ENCODE data around the gene NUTM1. TPM values are rescaled to one million over a fixed set of nuclear protein-coding genes. Genes with fewer than 3 reads are reported as not detected.
A peak's percentile ranks its signal among the peaks of the same experiment; 100 is the strongest.

Gene NUTM1
- polyA plus RNA-seq, 1 donor (not counting 4 experiments of a cell fraction or from before 2014, with no cell fraction given), result not detected

DNA sequence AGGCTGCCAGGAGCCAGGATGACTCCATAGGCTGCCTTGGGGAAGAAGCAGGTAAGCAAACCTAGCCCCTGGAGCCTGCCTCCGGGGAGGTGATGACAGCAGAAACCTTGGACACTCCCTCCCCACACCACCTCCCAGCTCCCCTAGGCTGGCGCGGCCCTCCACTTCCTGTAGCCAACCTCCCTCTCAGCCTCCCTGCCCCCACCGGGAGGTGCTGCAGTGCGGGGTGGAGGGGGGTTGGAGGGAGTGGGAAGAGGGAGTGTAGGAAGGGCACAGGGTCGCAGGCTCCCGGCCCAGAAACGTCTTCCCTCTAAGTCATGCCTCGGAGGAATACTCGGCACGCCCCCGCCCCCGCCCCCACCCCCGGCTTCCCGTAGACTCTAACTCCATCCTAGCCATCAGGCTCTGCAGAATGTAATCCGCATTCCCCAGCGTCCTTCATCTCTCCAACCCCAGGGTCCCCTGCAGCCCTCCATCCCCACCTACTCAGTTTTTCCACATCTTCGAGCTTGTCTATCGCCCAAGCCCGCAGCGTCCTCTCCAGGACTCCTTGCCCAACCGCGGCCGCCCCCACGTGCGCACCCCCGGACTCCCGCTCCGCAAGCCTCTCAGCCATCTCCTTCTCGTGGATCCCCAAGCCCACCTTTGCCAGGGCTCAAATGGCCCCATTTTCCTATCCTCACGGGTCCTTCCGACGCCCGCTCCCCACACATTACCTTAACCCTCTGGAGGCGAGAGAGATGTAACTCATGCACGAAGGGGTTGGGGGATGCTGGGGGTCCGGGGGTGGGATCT is 23.4 kb downstream of the NUTM1 start:
- TF ChIP-seq EZH2 (IDR thresholded peaks at IDR 0.05; ENCODE audit: low read length) (no peak), CTCF (optimal IDR thresholded peaks at IDR 0.05 in 1 of 3, IDR thresholded peaks at IDR 0.05 in 1 of 3, conservative IDR thresholded peaks at IDR 0.05 in 1 of 3; ENCODE audit: extremely low read depth in 1 of 3, insufficient read depth in 2 of 3, low read length in 3 of 3) (peak in 1 of 3 experiments; percentile 5)
- DNase-seq (ENCODE audit: low read depth, low spot score) (no peak), FAIRE-seq (peak; percentile 73)
- peak overlapping the region; percentile 74 for H3K9ac ChIP-seq (ENCODE audit: control insufficient read depth, extremely low read depth, insufficient read depth, low read length)
- H3K9me1 ChIP-seq (ENCODE audit: control insufficient read depth, extremely low read depth, insufficient read depth, low read length), result no peaks in the 10 kb centered on the region
- H2AFZ ChIP-seq (ENCODE audit: control insufficient read depth, low read length), result peak overlapping the region; percentile 84
- peak overlapping the region; percentile 49 for H3K27ac ChIP-seq (ENCODE audit: control insufficient read depth, insufficient read depth, low read length)
- peaks cover 24% of the 10 kb centered on the region for H3K79me2 ChIP-seq (ENCODE audit: control insufficient read depth, insufficient read depth, low read length)
- H3K4me1 ChIP-seq (ENCODE audit: control insufficient read depth, extremely low read depth, insufficient read depth, low read length), result peaks cover 15% of the 10 kb centered on the region
- no peaks in the 10 kb centered on the region for H3K9me3 ChIP-seq (ENCODE audit: control insufficient read depth, low read depth, low read length)
- peaks cover 9 to 29% of the 10 kb centered on the region in 2 experiments for H3K36me3 ChIP-seq (ENCODE audit: control insufficient read depth in 2 of 2, extremely low read depth in 1 of 2, insufficient read depth in 2 of 2, low read length in 2 of 2)
- no peaks in the 10 kb centered on the region for H4K20me1 ChIP-seq (ENCODE audit: control insufficient read depth, extremely low read depth, insufficient read depth, low read length)
- H3K4me2 ChIP-seq (ENCODE audit: control insufficient read depth, extremely low read depth, insufficient read depth, low read depth, low read length), result peak overlapping the region; percentile 66
- peak overlapping the region; percentile 73 to 90 (median 80) for H3K4me3 ChIP-seq (ENCODE audit: control insufficient read depth in 2 of 3, extremely low read depth in 1 of 3, insufficient read depth in 2 of 3, low read depth in 1 of 3, low read length in 3 of 3)
- no peaks in the 10 kb centered on the region for H3K27me3 ChIP-seq (ENCODE audit: control insufficient read depth, extremely low read depth, insufficient read depth, low read length)
- dilution Hi-C loops (cut with MboI; ENCODE audit: extremely low pct_ligation_motif_present, low sequenced_read_pairs), result no loop called here

GRCh38 chr15:34367101-34368081 is 24.3 kb downstream of the NUTM1 start, which contains the start of gene LPCAT4:
TSS of gene LPCAT4 (minus strand) at chr15:34367196. CDS start at chr15:34367100, 96 bp downstream.
- Histone ChIP-seq H3K27me3 (ENCODE audit: control insufficient read depth, extremely low read depth, insufficient read depth, low read length) (no peaks in the 10 kb centered on the region), H3K27ac (ENCODE audit: control insufficient read depth, insufficient read depth, low read length) (peak within 1 kb of the TSS; percentile 70), H3K36me3 (ENCODE audit: control insufficient read depth in 2 of 2, extremely low read depth in 1 of 2, insufficient read depth in 2 of 2, low read length in 2 of 2) (peaks cover 7 to 24% of the 10 kb centered on the region in 2 experiments), H3K9ac (ENCODE audit: control insufficient read depth, extremely low read depth, insufficient read depth, low read length) (peak within 1 kb of the TSS; percentile 82), H3K79me2 (ENCODE audit: control insufficient read depth, insufficient read depth, low read length) (peaks cover 24% of the 10 kb centered on the region), H2AFZ (ENCODE audit: control insufficient read depth, low read length) (peak within 1 kb of the TSS; percentile 95), H4K20me1 (ENCODE audit: control insufficient read depth, extremely low read depth, insufficient read depth, low read length) (no peaks in the 10 kb centered on the region), H3K9me3 (ENCODE audit: control insufficient read depth, low read depth, low read length) (no peaks in the 10 kb centered on the region), H3K4me2 (ENCODE audit: control insufficient read depth, extremely low read depth, insufficient read depth, low read depth, low read length) (peak within 1 kb of the TSS; percentile 87), H3K9me1 (ENCODE audit: control insufficient read depth, extremely low read depth, insufficient read depth, low read length) (no peaks in the 10 kb centered on the region), H3K4me1 (ENCODE audit: control insufficient read depth, extremely low read depth, insufficient read depth, low read length) (peaks cover 15% of the 10 kb centered on the region), H3K4me3 (ENCODE audit: control insufficient read depth in 2 of 3, extremely low read depth in 1 of 3, insufficient read depth in 2 of 3, low read depth in 1 of 3, low read length in 3 of 3) (peak within 1 kb of the TSS; percentile 73 to 90 (median 80))
- TF ChIP-seq EZH2 (IDR thresholded peaks at IDR 0.05; ENCODE audit: low read length), result no peak
- TF ChIP-seq CTCF (optimal IDR thresholded peaks at IDR 0.05 in 1 of 3, IDR thresholded peaks at IDR 0.05 in 1 of 3, conservative IDR thresholded peaks at IDR 0.05 in 1 of 3; ENCODE audit: extremely low read depth in 1 of 3, insufficient read depth in 2 of 3, low read length in 3 of 3), result peak; percentile 78 to 98 (median 95)
- dilution Hi-C loops (cut with MboI; ENCODE audit: extremely low pct_ligation_motif_present, low sequenced_read_pairs), result no loop called here
- DNase-seq (ENCODE audit: low read depth, low spot score), result peak; percentile 45
- FAIRE-seq, result peak; percentile 56

Measured in keratinocyte (primary cell).